A549 (cell line): Measurements from ENCODE around the gene FAM13A. TPM values are rescaled to one million over a fixed set of nuclear protein-coding genes. Genes with fewer than 3 reads are reported as not detected.

ENCODE experiments used
- ATAC-seq, 2 experiments: fragments of 200-7000 bp in 1 of 2; fragments of >200 bp in 1 of 2; cut with Nextera tagmentation in 1 of 2; cut with Tn5 transposase in 1 of 2; 3 replicates each; pipeline versions ENCODE4 v1.8.0 to v1.9.1; 2018 to 2020; ENCODE audit warnings: mild to moderate bottlenecking in 1 of 2, moderate library complexity in 1 of 2
- CTCF ChIA-PET: fragments of 300-600 bp; sonication (Branson Sonifier 250); formaldehyde crosslinking; extraction: SDS; loops from one replicate; lab custom pipeline; 2021; ENCODE audit warnings: antibody characterized with exemption, inconsistent platforms; lab: Yijun Ruan, JAX
- POLR2A ChIA-PET: fragments of 350-600 bp; formaldehyde crosslinking; extraction: SDS; loops from one replicate; lab custom pipeline; 2021; ENCODE audit warnings: antibody characterized with exemption, inconsistent platforms; lab: Yijun Ruan, JAX
- DNase-seq, 2 experiments: peaks; one replicate each; pipeline versions ENCODE4 v3.0.0 to v3.0.0-alpha.2; 2011 to 2016; ENCODE audit warnings: low read depth in 1 of 2, low spot score in 1 of 2
- FAIRE-seq: peaks from 2 replicates; lab custom pipeline; 2011; peaks lifted over from hg19 to GRCh38; lab: Jason Lieb, UNC
- H3K27ac ChIP-seq, 2 experiments: fragments of >200 bp; sonication (Bioruptor Twin); formaldehyde crosslinking; 3 replicates each; pipeline ENCODE4 v1.5.1; 2016 to 2017
- H3K4me1 ChIP-seq: fragments of >200 bp; sonication (Bioruptor Twin); formaldehyde crosslinking; 3 replicates; pipeline ENCODE4 v1.6.1; 2016
- H3K4me2 ChIP-seq: fragments of >200 bp; sonication (Bioruptor Twin); formaldehyde crosslinking; 3 replicates; pipeline ENCODE4 v1.6.1; 2016
- H3K4me3 ChIP-seq: fragments of >200 bp; sonication (Bioruptor Twin); formaldehyde crosslinking; 3 replicates; pipeline ENCODE4 v1.5.1; 2016
- H3K9me3 ChIP-seq: fragments of >200 bp; sonication (Bioruptor Twin); formaldehyde crosslinking; 3 replicates; pipeline ENCODE4 v1.6.1; 2016
- ATOH8 ChIP-seq: fragments of 250-450 bp; sonication (Bioruptor Pico); IDR thresholded peaks from 2 replicates; pipeline ENCODE4 v1.5.0; 2020; ENCODE audit warnings: low read depth, mild to moderate bottlenecking, moderate library complexity
- CHD2 ChIP-seq: fragments of 150-350 bp; IDR thresholded peaks from 2 replicates; pipeline ENCODE4 v1.6.1; 2014; ENCODE audit warnings: low read length; ENCODE audit not compliant: partially characterized antibody
- CHD4 ChIP-seq: fragments of 200-600 bp; sonication (generic); IDR thresholded peaks from 2 replicates; pipeline ENCODE4 v1.6.1; 2016; ENCODE audit warnings: antibody characterized with exemption, mild to moderate bottlenecking, borderline replicate concordance
- EHMT2 ChIP-seq: fragments of 200-600 bp; sonication (generic); IDR thresholded peaks from 2 replicates; pipeline ENCODE4 v1.6.1; 2016; ENCODE audit warnings: antibody characterized with exemption, low read depth, mild to moderate bottlenecking, moderate library complexity
- FOSL2 ChIP-seq, 2 experiments: fragments of 450-650 bp in 1 of 2; fragments of >200 bp in 1 of 2; sonication (Bioruptor Twin) in 1 of 2; formaldehyde crosslinking; IDR thresholded peaks; 2 replicates each; pipeline versions ENCODE4 v1.5.0 to v1.6.1; 2016 to 2020; ENCODE audit warnings: mild to moderate bottlenecking in 1 of 2, moderate library complexity in 1 of 2
- HES2 ChIP-seq: fragments of >200 bp; sonication (Bioruptor Twin); formaldehyde crosslinking; IDR thresholded peaks from 2 replicates; pipeline ENCODE4 v1.6.1; 2016
- HOXA7 ChIP-seq: fragments of 250-450 bp; sonication (Bioruptor Pico); IDR thresholded peaks from 2 replicates; pipeline ENCODE4 v1.5.0; 2020; ENCODE audit warnings: mild to moderate bottlenecking, moderate library complexity
- JUN ChIP-seq, 2 experiments: fragments of >200 bp; sonication (Bioruptor Twin); formaldehyde crosslinking; IDR thresholded peaks; 2 replicates in 1 of 2; 3 replicates in 1 of 2; pipeline ENCODE4 v1.6.1; 2016 to 2017
- KDM5A ChIP-seq: fragments of 200-600 bp; sonication (generic); IDR thresholded peaks from 2 replicates; pipeline ENCODE4 v1.6.1; 2016; ENCODE audit warnings: antibody characterized with exemption, mild to moderate bottlenecking
- MAX ChIP-seq: IDR thresholded peaks from 2 replicates; pipeline ENCODE4 v1.6.1; 2012
- MYC ChIP-seq: IDR thresholded peaks from 2 replicates; pipeline ENCODE4 v1.6.1; 2012; ENCODE audit warnings: mild to moderate bottlenecking, inconsistent platforms, low read length, improper control_type of control experiment, borderline replicate concordance
- NR3C1 ChIP-seq: fragments of >200 bp; sonication (Bioruptor Twin); formaldehyde crosslinking; IDR thresholded peaks from 3 replicates; pipeline ENCODE4 v1.6.1; 2017
- POLR2A ChIP-seq: IDR thresholded peaks from 2 replicates; pipeline ENCODE4 v1.6.1; 2012; ENCODE audit warnings: mild to moderate bottlenecking, low read length
- RAD21 ChIP-seq, 2 experiments: fragments of >200 bp in 1 of 2; sonication (Bioruptor Twin) in 1 of 2; formaldehyde crosslinking in 1 of 2; IDR thresholded peaks in 1 of 2; conservative IDR thresholded peaks in 1 of 2; 2 replicates in 1 of 2; 3 replicates in 1 of 2; pipeline ENCODE4 v1.6.1; 2012 to 2018; ENCODE audit warnings: inconsistent platforms in 1 of 2
- SREBF2 ChIP-seq: fragments of 450-650 bp; IDR thresholded peaks from 2 replicates; pipeline ENCODE4 v1.6.1; 2014; ENCODE audit warnings: mild to moderate bottlenecking, moderate library complexity
- TP53 ChIP-seq: fragments of 250-450 bp; sonication (Bioruptor Pico); IDR thresholded peaks from 2 replicates; pipeline ENCODE4 v1.5.0; 2021; ENCODE audit warnings: mild to moderate bottlenecking, moderate library complexity
- ZC3H11A ChIP-seq: fragments of 450-650 bp; IDR thresholded peaks from 2 replicates; pipeline ENCODE4 v1.6.1; 2014; ENCODE audit warnings: antibody characterized with exemption, mild to moderate bottlenecking
- WGBS: methylation state at CpG from one replicate; pipeline ENCODE4 v1.1.6; 2017; ENCODE audit errors: missing lambda C conversion rate; 5-methylcytosine and 5-hydroxymethylcytosine counted together
- polyA plus RNA-seq, 4 experiments: library from polyadenylated mRNA; depleted of rRNA in 3 of 4; stranded (reverse); fragments of >200 nt; fragmentation: RNase III in 1 of 4; extraction: RNeasy Plus Mini Kit Qiagen cat#74134 plus additional on column Dnase treatment in 1 of 4; gene quantifications; 2 replicates in 3 of 4; 3 replicates in 1 of 4; pipeline ENCODE4 v1.2.3, GENCODE V29; 2011 to 2017

The FAM13A gene
- polyA plus RNA-seq, 2 of the 4 experiments (the other 2 are of a cell fraction), result 6.5 to 22.0 TPM

- Histone ChIP-seq H3K9me3 (no peaks in the 10 kb centered on the region), H3K27ac (no peak overlapping the region), H3K4me3 (no peak overlapping the region), H3K4me2 (no peak overlapping the region), H3K4me1 (peaks cover 6% of the 10 kb centered on the region; the same call in 2 of the 3 replicates)
- ATAC-seq, result no peak
- DNase-seq, result no peak
- no peak for TF ChIP-seq FOSL2 (IDR thresholded peaks at IDR 0.05)
- TF ChIP-seq FOSL2 (CRISPR knock-in tag; IDR thresholded peaks at IDR 0.05), result peak; percentile 35; the same call in 1 of the 2 replicates
- TF ChIP-seq MAX, result no peak
- ChIA-PET POLR2A (no interaction called here), CTCF (no interaction called here)
- 66% methylated on average over 2 of the region's 2 CpGs for WGBS
- no peak for FAIRE-seq
Measured at GRCh38 chr4:88827442-88827841, 229.5 kb downstream of the FAM13A start.

- FAIRE-seq (no peak), ATAC-seq (no peak), DNase-seq (no peak)
- WGBS, result 92% methylated on average over 2 of the region's 2 CpGs
- TF ChIP-seq KDM5A (no peak), SREBF2 (no peak), POLR2A (no peak), HES2 (no peak), MAX (no peak), ATOH8 (CRISPR knock-in tag) (no peak), MYC (no peak), ZC3H11A (no peak), JUN (IDR thresholded peaks at IDR 0.05) (no peak), EHMT2 (no peak), RAD21 (conservative IDR thresholded peaks at IDR 0.05 in 1 of 2, IDR thresholded peaks at IDR 0.05 in 1 of 2) (no peak), HOXA7 (CRISPR knock-in tag) (no peak), NR3C1 (no peak)
- ChIA-PET CTCF (no interaction called here), POLR2A (no interaction called here)
- Histone ChIP-seq H3K4me2 (no peak overlapping the region), H3K4me1 (peaks cover 11% of the 10 kb centered on the region; the same call in 2 of the 3 replicates), H3K4me3 (no peak overlapping the region), H3K27ac (no peak overlapping the region), H3K9me3 (no peaks in the 10 kb centered on the region)
Measured at GRCh38 chr4:88826771-88827170, 230.2 kb downstream of the FAM13A start.

- ChIA-PET POLR2A (no interaction called here), CTCF (no interaction called here)
- H3K4me1 ChIP-seq, result peaks cover 11% of the 10 kb centered on the region; the same call in 2 of the 3 replicates
- H3K27ac ChIP-seq, result no peak overlapping the region
- 84% methylated on average over 2 of the region's 2 CpGs for WGBS
- no peak for TF ChIP-seq ATOH8 (CRISPR knock-in tag)
- no peak for TF ChIP-seq TP53 (CRISPR knock-in tag)
- no peak for TF ChIP-seq CHD2
- TF ChIP-seq CHD4, result no peak
- no peaks in the 10 kb centered on the region for H3K9me3 ChIP-seq
- DNase-seq (no peak), FAIRE-seq (no peak), ATAC-seq (no peak)
- H3K4me2 ChIP-seq, result no peak overlapping the region
- no peak overlapping the region for H3K4me3 ChIP-seq
Measured at GRCh38 chr4:88825931-88826330, 231.1 kb downstream of the FAM13A start.
